ENCODE data around the gene RANGAP1.
"Not testable (repeated sequence)": the region's sequence is repeated elsewhere in the genome, so short reads cannot be mapped to it uniquely, and the experiment has no call there.

The RANGAP1 gene

GRCh38 chr22:41300661-41301060, 14.7 kb upstream of the RANGAP1 start:
- no peak for FAIRE-seq

- no peak for FAIRE-seq
These were observed 11.1 kb upstream of the RANGAP1 start for GRCh38 chr22:41296826-41297667.

- FAIRE-seq, result not testable (repeated sequence)
These were observed 8.8 kb upstream of the RANGAP1 start for GRCh38 chr22:41294816-41295215.

GRCh38 chr22:41290262-41291221, 4.6 kb upstream of the RANGAP1 start:
- no peak for FAIRE-seq

GRCh38 chr22:41289671-41290070, 3.7 kb upstream of the RANGAP1 start:
- FAIRE-seq, result no peak

GRCh38 chr22:41288245-41288946, 2.4 kb upstream of the RANGAP1 start:
- no peak for FAIRE-seq

GRCh38 chr22:41286639-41287091, 678 bp upstream of the RANGAP1 start:
- no peak for FAIRE-seq

- no peak for FAIRE-seq
These were observed 557 bp downstream of the RANGAP1 start for GRCh38 chr22:41285441-41285819.

- no peak for FAIRE-seq
These were observed 1.5 kb downstream of the RANGAP1 start for GRCh38 chr22:41284465-41284864.

- no peak for FAIRE-seq
These were observed 5.1 kb downstream of the RANGAP1 start for GRCh38 chr22:41280854-41281253.

- no peak for FAIRE-seq
These were observed 5.9 kb downstream of the RANGAP1 start for GRCh38 chr22:41280065-41280464.

- no peak for FAIRE-seq
These were observed 11.1 kb downstream of the RANGAP1 start for GRCh38 chr22:41274856-41275255.

- FAIRE-seq, result no peak
These were observed 12.9 kb downstream of the RANGAP1 start for GRCh38 chr22:41273128-41273527.

- no peak for FAIRE-seq
These were observed 14.2 kb downstream of the RANGAP1 start for GRCh38 chr22:41271787-41272186.

GRCh38 chr22:41267958-41268357, 18.0 kb downstream of the RANGAP1 start:
- FAIRE-seq, result no peak

- FAIRE-seq, result no peak
These were observed 21.5 kb downstream of the RANGAP1 start for GRCh38 chr22:41264408-41264941.

- FAIRE-seq, result no peak
These were observed 22.3 kb downstream of the RANGAP1 start for GRCh38 chr22:41263704-41264103.

GRCh38 chr22:41262250-41262765, 23.7 kb downstream of the RANGAP1 start:
- no peak for FAIRE-seq

GRCh38 chr22:41261541-41262249, 24.3 kb downstream of the RANGAP1 start:
- FAIRE-seq, result no peak

GRCh38 chr22:41260871-41261270, 25.1 kb downstream of the RANGAP1 start:
- no peak for FAIRE-seq

- not testable (repeated sequence) for FAIRE-seq
These were observed 26.2 kb downstream of the RANGAP1 start for GRCh38 chr22:41259756-41260155.

GRCh38 chr22:41257696-41258095, 28.3 kb downstream of the RANGAP1 start:
- no peak for FAIRE-seq

Data from TTC549 (cell line).